HG02943 (cell line): ENCODE data around the gene MYRF.

Experiments
- ATAC-seq: cut with Tn5 transposase; IDR thresholded peaks from one replicate; pipeline ENCODE4 v1.9.1; 2021; ENCODE audit warnings: mild to moderate bottlenecking, low read depth, moderate library complexity; ENCODE audit not compliant: unreplicated experiment

The MYRF gene

DNA sequence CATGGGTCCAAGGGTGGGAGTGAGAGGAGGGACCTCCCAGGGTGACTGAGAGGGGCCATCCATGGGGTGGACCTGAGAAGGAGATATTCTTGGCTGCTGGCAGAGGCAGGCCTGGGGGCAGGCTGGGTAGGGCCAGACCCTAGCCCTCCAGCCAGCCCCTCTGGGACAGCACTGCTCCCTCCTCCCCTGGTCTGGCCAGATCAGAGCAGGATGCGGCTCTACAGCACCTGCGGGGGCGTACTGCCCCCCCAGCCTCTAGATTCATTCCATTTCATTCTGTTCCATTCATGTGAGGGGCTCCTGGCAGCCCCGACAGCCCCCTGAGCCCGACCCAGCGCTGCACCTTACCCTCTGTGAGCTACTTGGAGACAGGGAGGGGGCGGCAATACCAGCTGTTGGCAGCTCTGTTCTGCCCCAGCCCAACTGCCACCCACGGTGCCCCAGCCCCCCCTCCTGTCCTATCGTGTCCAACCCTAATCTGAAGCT, 34.3 kb upstream of the MYRF start:
- no peak for ATAC-seq

DNA sequence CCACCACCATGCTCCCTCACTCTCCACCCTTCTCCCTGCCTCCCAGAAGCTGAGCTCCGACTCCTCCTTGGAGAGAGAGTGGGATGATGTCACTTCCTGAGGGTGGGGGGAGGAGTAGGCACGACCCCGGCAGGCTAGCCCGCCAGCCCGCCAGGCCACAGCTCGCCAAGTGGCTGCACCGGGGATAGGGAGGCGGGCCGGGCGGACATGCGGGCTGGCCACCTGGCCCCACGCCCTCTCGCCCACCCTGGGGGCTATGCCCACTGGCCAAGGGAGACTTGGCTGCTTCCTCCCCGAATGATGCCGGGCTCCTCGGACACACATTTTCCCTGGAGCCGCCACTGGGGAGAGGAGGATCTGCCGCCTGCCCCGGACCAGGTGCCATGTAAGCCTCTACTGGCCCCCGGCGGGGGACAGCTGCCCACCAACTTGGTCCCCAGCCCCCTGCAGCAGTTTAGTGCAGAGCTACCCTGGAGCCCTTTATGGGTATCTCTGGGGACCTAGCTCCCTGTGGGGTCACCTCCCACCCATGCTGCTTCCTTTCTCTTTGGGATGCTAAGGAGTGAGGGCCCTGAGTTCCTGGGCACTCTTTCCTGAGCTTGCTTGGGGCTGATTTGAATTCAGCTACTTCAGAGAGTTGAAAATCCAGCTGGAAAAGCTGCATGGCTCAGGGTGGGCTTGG, 33.7 kb upstream of the MYRF start:
- ATAC-seq, result no peak

DNA sequence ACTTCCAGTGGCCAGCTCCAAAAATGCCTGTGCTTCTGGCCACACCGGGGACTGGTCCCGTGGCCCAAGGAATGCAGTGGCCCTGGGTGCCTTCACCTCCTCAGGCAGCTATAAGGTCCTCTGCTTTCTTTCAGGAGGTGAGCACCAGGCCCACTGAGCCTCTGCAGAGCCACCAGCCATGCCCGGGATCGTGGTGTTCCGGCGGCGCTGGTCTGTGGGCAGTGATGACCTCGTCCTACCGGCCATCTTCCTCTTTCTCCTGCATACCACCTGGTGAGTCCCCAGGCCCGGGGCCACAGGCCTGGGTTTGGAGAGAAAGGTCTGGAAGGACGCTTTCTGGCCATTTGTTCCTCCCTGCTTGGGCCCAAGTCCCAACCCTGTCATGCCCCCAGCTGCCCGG, 32.5 kb upstream of the MYRF start:
- ATAC-seq, result no peak

DNA sequence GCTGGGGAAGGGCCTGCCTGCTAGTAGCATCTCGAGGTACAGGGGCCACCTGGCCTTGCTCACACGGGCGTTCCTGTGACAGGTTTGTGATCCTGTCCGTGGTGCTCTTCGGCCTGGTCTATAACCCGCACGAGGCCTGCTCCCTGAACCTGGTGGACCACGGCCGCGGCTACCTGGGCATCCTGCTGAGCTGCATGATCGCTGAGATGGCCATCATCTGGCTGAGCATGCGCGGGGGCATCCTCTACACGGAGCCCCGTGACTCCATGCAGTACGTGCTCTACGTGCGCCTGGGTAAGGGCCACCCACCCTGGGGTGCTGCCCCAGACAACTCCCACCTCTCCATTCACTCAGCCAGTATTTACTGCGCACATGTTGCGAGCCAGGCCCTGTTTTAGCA, 31.8 kb upstream of the MYRF start:
- no peak for ATAC-seq

DNA sequence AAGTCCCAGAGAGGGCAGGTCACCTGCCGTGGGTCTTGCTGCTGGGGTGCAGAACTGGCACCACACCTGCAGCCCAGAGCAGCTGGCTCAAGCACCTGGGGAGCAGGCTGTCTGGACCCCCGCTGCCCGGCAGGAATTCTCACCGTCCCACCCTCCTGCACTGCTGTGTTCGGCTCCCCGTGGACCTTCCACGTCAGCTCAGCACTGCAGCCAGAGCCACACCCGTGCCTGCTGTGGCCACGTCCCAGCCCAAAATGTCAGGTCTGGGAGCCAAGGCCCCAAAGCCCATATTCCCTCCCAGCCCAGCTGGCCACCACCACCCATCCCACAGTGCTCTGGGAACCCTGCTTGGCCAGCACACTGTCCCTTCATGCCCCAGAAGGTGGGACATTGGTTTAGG, 28.0 kb upstream of the MYRF start:
- ATAC-seq, result no peak

DNA sequence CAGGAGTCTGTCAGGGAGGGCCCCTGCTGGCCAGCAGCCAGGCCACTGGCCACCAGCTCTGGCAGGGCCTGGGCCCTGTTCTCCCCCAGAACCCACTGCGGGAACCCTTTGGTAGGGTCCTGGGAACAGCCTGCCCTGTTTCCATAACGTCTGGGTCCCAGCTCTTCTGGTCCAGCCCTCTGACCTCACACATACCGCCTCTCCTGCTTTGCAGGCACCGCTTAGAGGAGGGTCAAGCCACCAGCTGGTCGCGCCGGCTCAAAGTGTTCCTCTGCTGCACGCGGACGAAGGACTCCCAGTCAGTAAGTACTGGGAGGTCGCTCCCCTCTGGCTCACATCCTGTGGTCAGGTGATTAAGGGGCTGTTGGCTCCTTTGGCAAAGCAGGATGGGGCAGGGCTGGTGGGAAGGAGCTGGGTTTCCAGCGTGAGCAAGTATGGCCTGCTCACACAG, 26.6 kb upstream of the MYRF start:
- ATAC-seq, result no peak

DNA sequence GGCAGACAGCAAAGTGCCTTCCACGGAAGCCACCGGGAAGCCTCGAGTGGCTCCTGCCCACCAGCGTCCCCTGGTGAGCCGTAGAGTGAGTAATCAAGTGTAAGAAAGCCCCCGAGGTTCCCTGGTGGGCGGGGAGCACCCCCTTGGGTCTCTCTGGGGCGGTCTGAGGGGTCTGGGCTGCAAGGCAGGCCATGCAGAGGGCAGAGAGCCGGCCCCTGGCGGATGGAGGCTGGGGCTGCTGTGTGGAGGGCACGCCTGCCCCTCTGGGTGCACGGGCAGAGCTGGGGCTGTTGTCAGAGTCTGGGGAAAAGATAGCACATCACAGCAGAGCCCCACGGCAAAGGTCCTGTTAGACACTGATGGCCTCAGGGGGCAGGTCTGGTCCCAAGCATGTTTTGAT, 25.7 kb upstream of the MYRF start:
- ATAC-seq, result no peak

DNA sequence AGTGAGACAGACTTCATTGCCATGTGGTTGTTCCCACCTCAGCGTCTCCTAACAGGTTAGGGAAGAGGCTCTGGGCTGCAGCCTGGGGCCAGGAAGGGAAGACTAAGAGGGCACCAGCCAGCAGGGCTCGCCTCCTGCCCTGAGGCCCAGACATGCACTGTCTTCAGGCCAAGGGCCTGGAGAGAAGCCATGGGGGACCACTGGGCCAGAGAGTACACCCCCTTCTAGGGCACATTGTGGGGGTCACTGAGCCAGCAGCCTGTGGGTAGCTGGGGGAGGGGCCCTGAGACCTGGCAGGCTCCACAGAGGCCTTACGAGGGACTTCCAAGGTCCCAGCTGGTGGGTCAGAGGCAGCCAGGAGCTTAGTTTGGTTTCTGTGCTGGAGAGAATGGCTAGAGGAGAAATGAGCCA, 25.0 kb upstream of the MYRF start:
- no peak for ATAC-seq

DNA sequence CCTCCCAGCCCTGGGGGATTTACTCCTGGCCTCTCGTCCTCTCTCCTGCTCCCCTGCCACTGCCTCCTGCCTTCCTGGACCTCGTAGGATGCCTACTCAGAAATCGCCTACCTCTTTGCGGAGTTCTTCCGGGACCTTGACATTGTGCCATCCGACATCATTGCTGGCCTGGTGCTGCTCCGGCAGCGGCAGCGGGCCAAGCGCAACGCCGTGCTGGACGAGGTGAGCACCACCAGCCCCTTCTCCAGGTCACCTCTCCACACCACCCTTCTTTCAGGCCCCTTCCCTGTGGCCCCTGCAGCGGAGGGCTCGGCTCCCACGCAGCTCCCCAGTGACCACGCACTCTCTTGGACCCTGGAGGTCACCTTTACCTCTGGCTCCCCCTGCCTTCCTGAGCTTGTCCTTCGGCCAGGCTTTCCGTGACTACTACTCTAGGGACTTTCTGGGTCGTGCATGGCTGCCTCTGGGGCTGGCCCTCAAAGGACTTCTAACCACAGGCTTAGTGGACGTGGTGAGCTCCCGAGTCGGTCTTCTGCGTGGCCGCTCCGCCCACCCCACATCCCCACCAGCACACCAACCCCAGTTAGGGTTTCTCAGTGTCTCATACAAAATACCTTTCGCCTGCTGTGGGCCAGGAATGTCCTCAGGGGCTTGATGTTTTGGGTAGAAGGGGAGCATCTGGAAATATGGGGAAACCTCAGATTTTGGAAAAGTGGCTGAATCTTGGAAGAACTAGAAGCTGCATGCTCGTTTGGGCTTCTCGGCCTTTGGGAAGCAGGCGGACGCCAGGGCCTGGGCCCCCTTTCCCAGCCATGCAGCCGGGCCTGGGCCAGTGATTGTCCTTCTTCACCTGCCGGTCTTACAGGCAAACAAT, 24.1 kb upstream of the MYRF start:
- ATAC-seq, result no peak

DNA sequence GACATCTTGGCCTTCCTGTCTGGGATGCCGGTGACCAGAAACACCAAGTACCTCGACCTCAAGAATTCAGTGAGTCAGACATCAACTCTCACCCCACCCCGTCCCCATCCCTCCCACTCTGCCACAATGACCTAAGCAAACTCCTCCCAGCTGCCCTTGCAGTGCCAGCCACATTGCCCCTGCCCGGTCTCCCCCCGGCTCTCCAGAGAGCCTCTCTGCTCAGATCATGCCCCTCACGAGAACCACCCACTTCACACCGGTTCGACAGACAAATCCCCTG, 23.6 kb upstream of the MYRF start:
- no peak for ATAC-seq

DNA sequence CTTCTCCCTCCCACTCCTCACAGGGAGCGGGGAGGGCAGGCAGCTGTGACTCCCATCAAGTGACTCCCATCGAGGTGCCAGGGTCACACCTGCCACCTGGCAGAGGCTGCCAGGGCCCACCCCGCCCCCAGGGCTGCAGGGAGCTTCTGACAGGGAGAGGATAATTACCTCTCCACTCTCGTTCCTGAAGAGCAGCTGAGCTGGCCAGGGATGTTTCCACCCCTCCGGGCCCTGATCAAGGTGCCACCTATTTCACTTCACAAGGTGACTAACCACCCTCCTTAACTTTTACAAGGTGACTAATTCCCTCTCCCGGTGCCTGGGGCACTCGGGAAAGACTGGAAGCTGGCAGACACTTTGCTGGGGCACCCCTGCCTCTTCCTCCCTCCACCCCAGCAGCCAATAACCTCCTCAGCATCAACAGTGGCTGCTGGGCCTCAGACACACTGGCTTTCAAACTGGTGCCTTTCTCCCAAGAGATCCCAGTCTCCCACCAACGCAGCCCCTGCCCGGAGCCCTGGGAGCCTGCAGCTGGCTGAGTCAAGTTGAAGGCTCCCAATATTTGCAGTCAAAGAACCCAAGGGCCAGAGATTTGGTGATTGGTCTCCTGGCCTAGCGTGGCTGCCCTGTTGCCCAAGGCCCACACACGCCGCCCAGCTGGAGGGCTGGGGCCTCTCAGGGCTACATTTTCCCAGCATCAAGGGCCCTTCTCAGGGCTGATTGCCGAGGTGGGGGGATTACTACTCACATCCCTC, 22.0 kb upstream of the MYRF start:
- no peak for ATAC-seq

DNA sequence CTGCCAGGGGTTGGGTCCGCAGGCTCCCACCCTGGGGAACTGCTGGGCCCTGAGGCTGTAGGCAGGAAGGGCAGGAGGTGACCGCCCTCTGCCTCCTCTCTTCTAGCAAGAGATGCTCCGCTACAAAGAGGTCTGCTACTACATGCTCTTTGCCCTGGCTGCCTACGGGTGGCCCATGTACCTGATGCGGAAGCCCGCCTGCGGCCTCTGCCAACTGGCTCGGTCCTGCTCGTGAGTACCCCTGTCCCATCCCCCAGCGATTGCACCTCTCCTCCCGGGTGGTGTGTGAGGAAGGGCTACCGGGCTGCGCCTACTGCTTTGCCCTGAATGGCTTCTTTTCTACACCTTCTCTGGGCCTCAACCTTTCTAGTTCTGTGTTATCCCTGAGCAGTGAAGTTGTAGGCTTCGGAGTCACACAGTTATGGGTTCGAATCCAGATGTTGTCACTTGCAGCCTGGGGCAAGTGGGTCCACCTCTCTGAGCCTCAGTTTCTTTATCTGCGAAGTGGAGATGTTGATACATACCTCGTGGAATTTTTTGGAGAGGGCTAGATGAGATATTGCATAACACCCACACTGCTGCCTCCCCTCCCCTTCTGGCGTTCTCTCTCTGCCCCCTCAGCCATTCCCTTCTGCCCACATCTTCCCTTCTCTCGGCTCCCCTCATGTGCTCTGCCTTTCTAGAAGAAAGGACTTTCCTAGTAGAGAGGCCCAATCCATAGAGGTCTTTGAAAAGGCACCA, 21.1 kb upstream of the MYRF start:
- no peak for ATAC-seq

DNA sequence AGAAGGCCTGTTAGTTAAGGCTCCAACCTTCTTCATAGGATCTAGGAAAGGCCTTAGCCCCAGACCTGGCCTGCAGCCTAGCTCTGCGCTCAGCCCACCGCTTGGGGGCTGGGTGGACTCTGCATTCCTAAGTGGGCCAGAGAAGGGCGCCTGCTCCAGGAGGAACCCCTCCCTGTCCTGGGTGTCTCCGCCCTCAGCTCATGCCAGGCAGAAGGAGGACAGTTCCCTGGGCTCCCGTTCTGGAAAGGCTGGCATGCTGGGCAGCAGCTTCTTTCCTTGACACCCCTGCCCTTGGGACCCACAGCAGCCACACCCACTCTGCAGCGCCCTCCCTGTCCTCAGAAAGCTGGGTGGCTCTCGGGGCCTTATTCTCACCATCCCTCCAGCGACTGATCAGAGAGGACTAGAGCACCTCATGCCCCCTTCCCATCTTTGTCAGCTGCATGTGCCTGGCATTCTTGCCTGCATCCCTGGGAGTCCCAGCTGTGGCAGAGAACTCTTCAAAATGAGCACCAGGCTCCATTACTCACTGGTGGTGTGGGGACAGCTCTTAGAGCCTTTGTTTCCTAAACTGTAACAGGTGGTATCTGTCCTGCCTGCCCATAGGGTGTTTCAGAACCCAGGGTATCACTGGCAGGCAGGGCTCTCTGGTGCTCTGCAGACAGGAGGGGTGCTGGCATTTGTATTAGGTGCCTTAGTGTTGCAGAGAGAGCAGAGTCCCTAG, 20.3 kb upstream of the MYRF start:
- ATAC-seq, result no peak

DNA sequence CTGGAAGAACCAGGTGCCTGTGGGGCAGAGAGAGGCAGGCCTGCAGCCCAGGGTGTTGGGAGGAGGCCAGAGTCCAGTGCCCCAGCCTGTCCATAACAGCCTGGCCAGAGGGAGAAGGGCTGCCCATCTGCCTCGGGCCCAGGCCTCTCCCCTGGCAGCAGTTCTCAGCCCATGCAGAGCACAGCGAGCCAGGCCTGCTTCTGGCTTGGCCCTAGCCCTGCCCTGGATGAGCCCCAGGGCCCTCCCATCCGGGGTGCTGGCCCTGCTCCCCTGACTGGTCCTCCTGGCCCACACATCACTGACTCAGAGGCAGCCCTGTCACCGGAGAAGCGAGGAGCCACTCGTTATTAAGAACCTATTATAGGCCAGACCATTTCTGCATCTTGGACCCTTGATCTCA, 19.7 kb upstream of the MYRF start:
- ATAC-seq, result no peak

DNA sequence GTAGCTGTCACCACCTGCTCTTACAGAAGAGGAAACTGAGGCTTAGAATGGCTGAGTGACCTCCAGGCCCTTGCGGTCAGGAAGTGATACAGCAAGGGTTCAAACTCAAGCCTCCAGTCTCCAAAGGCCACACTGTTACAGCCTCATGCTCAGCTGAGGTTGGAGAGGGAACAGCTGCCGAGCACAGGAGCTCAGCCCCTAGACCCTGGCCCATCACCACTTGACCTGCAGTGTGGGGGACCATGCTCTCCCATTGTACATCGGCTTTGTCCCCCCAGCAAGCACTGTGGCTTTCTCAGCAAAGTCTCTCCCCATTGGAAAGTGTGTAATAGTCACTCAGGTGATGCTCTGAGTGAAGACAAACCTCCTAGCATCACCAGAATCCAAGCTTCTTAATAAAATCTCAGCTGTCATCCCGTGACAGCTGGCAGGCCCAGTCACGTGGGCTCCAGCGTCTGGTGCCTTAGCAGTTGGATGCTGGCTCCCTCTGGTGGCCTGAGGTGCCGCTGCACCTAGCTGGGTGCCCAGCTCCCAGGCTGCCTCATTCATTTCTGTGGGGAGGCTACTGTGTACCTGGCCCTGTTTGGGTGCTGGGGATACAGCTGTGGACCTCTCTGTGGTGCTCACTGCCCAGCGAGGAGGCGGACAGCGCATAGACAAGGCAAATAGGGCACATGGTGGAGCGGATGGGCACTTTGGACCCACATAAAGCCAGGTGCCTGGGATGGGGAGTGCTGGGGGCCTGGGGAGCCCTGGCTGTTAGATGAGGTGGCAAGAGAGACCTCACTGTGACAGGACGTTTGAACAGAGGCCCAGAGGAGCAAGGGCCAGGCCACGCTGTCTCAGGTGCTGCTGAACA, 19.1 kb upstream of the MYRF start:
- ATAC-seq, result no peak

DNA sequence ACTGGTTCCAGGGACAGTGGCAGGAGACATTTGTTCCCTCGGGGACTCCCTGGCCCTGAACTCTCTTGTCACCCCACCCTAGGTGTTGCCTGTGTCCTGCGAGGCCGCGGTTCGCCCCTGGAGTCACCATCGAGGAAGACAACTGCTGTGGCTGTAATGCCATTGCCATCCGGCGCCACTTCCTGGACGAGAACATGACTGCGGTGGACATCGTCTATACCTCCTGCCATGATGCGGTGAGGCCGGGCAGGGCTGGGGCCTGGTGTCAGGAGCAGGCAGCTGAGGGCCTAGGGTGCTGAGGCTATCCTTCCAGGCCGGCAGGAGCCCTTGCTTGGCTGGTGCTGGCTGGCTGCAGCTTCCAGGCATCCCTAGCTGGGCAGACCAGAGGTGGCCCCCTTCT, 17.7 kb upstream of the MYRF start:
- ATAC-seq, result no peak

DNA sequence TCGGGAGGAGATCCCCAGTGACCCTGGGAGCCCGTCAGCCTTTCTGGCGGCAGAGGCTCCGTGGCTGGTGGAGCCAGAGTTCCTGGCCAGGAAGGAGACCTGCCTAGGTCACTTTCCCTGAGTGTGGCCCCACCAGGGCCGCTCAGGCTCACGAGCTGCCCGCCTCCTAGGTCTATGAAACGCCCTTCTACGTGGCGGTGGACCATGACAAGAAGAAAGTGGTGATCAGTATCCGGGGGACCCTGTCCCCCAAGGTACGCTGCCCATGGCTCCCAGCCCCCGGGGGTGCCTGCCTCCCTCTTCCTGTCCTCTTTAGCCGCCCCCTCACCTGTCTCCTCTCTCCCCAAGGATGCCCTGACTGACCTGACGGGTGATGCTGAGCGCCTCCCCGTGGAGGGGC, 17.0 kb upstream of the MYRF start:
- ATAC-seq, result no peak

DNA sequence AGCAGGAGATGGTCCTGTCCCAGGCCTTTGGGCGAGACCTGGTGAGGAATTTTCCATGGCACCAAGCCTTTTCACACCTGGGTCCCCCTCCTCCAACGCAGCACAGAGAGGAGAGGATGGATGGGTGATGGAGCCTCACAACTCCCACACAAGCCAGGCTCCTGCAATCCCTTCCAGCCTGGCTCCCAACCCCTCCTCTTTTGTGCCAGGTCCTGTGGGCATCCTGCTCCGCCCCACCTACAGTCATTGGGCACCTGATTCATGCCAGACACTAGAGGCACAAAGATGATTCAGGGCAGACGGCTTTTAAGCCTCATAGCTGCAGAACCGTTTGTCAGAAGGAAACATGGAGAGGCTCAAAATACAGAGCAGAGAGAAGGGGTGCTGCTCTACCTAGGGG, 16.1 kb upstream of the MYRF start:
- ATAC-seq, result no peak

DNA sequence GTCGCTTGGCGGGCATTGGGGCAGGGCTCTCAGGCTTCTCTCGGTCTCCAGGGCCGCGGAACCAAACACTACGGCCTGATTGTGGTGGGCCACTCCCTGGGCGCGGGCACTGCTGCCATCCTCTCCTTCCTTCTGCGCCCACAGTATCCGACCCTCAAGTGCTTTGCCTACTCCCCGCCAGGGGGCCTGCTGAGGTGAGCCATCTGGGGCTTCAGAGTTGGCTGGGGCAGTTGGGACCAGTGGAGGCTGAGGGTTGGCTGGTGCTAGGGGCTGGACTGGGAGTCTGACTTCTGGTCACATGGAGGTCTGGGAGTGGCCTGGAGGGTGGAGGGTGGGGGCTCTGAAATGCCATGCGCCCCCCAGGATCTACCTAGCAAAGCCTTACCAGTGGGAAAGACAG, 15.3 kb upstream of the MYRF start:
- no peak for ATAC-seq
